HL-60/S4 treated with phorbol 12-myristate 13-acetate at 8.2 ng/mL for 4 days and 3 days (cell line): ENCODE measurements around the gene PAX2.
"Not testable (repeated sequence)": the region's sequence is repeated elsewhere in the genome, so short reads cannot be mapped to it uniquely, and the experiment has no call there.

ENCODE experiments used
- in situ Hi-C: fragments of 300-500 bp; cut with MboI; formaldehyde crosslinking; loops from 2 replicates; pipeline ENCODE4 v1.15.0; 2022; ENCODE audit warnings: low sequenced_read_pairs

The PAX2 gene

DNA sequence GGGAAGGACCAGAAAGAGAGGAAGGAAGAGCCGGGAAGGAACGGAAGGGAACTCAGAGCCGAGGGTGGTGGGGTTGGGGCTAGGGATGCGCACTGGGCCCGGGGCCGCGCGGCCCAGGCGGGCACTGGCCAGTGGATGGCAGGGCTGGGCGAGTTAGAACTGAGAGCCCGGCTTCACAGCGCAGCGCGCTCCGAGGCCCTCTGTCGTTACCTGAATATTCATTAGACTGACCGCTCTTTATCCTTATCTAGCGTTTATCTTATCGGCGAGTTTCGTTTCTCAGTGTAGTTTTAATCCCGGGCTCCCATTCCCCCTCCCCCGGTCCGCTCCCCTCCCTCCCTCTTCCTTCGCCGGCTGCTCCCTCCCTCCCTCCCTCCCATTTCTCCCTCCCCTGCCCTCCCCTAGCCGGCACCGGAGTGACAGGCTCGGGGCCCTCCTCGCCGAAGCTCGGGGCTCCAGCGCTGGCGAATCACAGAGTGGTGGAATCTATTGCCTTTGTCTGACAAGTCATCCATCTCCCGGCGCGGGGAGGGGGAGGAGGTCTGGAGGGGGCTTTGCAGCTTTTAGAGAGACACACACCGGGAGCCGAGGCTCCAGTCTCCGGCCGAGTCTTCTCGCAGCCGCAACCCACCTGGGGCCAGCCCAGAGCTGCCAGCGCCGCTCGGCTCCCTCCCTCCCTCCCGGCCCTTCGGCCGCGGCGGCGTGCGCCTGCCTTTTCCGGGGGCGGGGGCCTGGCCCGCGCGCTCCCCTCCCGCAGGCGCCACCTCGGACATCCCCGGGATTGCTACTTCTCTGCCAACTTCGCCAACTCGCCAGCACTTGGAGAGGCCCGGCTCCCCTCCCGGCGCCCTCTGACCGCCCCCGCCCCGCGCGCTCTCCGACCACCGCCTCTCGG is at the start of gene PAX2:
PAX2 (plus strand) TSS at position 596 of the 895 bp plus-strand sequence. CDS start 679 bp downstream, outside the sequence.
- in situ Hi-C loops: loop anchor here (10.0 kb wide), 1 partner anchor 180 kb away; no protein-coding TSS in a partner anchor

DNA sequence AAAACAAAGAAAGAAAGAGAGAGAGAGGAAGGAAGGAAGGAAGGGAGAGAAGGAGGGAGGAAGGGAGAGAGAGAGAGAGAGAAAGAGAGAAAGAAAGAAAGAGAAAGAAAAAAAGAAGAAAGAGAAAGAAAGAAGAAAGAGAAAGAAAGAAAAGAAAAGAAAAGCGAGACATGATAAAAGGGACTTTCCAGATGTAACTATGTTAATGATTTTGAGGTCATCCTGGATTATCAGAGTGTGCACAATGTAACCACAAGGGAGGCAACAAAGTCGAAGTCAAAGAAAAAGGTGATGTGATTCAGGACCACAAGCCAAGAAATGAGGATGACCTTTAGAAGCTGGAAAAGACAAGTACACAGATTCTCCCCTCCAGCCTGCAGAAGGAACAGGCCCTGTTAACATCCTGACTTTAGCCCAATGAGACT is 48.9 kb upstream of the PAX2 start:
- in situ Hi-C loops: no loop called here

DNA sequence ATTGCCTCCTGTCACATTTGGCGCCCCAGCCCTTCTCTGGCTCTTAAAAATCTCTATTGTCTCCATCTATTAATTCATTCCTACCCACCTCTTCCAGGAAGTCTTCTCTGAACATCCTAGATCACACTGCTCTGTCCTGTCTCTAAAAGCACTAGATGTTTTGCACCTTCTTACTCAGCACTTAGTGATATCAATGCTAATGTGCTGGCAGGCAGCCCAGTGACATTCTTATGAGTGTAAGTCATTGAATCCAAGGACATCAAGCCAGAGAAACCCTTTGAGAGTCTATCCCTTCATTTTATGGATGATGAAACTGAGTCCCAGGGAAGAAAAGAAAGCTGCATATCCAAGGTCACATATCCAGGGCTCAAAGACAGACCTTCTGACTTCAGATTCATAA is 48.3 kb upstream of the PAX2 start:
- in situ Hi-C loops: no loop called here

DNA sequence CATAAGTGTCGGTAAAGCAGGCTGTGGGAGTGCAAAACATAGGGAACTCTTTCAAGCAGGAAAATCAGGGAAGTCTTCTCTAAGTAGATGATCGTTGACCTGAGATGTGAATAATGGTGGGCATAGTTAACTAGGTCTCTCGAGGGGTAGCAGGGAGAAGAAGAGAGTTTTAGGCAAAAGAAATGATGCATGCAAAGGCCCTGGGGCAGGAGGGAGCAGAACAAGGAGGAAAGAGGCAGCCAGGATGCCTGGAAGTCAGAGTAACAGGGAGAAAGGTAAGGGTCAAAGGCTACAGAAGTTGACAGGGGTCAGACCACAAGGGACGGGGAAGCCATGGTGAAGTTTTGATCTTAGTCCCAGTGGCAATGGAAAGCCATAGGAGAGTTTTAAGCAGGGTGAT is 47.8 kb upstream of the PAX2 start:
- in situ Hi-C loops: no loop called here

DNA sequence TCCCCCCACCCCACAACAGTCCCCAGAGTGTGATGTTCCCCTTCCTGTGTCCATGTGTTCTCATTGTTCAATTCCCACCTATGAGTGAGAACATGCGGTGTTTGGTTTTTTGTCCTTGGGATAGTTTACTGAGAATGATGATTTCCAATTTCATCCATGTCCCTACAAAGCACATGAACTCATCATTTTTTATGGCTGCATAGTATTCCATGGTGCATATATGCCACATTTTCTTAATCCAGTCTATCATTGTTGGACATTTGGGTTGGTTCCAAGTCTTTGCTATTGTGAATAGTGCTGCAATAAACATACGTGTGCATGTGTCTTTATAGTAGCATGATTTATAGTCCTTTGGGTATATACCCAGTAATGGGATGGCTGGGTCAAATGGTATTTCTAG is 43.7 kb upstream of the PAX2 start:
- in situ Hi-C loops: not testable (repeated sequence)

DNA sequence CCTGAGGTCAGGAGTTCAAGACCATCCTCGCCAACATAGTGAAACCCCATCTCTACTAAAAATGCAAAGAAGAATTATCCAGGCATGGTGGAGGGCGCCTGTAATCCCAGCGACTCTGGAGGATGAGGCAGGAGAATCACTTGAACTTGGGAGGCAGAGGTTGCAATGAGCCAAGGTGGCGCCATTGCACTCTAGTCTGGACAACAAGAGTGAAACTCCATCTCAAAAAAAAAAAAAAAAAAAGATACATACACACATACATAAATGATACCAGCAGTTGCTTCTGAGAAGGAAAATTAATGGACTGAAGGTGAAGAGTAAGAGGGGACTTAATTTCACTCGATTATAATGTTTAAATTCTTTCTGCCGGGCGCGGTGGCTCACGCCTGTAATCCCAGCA is 40.2 kb upstream of the PAX2 start:
- in situ Hi-C loops: no loop called here

DNA sequence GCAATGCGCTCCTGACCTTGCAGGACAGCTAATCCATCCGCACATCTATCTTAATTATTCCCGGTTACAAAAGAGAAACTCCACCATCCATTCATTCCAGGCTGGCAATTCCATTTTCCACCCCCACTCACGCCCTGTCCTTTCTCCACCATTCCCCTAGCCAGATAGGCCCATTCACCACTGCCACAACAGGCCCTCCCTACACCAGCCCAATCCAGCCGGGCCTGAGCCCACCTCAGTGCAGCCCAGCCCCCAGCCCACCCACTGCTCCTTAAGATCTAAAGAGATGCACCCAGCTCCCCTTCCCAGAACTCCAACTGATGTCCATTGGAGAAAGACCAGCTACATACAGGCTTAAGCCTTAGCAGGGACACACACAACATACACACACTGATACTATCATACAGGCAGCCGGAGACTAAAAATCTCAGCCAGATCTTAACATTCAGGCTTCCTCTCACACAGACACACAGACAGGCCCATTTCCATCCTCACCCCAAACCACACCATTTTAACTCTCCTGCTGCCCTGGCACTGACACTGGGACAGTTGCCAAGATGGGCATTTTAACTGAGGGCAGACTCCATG is 38.0 kb upstream of the PAX2 start:
- in situ Hi-C loops: no loop called here

DNA sequence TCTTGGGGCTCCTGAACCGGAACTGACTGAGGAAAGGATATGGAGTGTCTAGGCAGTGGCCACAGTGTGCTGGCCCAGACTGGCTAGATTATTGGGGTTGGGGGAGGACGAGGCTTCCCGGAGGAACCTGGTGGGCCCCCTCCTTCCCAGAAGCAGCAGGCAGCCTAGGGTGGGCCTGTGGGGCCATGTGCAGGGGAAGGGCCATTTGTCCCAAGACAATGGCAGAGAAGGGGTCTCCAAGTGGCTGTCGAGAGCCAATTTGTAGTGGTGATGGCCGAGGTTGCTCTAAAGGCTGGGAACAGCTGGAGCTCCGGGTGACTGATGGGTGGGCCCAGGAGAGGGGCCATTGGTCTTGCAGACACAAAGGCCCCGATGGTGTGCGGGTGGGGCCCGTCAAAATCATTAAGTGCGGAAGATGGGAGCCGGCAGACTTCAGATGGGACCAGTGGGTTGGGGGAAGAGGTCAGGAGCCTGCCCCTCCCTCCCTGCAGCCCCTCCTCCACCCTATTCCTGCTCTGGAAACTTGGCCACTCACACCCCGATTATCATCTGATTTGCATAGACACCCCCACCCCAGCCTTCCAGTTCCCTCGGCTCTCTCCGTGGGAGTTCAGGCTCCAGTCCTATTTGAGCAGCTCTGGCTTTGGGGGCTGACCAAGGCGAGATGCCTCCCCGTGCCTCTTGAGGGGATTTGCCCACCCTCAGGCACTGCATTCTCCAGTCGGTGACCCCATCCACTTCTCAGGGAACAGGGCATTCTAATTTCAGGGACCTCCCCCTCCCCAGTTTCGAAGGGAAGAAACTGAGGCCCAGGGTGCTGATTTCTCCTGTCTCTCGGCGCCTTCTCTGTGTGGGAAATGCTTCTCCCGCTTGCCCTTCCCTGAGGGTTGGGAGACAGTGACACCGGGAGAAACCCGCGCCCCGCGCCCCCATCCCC is 36.0 kb upstream of the PAX2 start:
- in situ Hi-C loops: no loop called here

DNA sequence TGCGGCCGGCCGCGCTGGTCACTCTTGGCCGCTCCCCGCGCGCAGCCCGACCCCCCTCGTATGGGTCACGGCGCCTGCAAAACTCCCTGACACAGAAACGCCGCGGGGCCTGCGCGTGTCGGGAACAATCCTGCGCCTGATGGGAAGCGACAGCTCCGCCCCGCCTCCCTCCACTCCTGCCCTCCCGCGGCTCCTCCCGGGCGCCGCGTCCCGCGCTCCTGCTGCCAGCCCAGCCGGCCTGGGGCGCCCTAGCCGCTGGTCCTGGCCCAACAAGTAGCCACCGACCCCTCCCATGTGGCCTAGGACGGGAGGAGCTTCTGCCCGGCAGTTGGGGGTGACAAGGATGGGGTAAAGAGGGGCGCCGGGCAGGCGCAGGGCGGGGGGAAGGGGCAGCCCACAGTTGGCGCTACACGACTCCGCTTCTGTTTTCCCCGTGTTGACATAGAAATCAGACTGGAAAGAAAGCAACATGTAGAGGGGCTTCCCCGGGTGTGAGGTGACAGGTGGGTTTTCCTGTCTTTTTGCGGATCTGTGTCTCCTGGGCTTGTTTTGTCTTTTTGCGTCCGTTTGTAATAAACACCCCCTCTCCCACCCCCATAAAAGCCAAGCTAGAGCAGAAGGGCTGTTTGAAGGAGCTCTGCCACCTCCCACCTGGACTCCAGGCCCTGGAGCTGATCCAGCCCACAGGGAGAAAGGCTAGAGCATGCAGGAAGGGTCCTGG is 35.1 kb upstream of the PAX2 start:
- in situ Hi-C loops: no loop called here

DNA sequence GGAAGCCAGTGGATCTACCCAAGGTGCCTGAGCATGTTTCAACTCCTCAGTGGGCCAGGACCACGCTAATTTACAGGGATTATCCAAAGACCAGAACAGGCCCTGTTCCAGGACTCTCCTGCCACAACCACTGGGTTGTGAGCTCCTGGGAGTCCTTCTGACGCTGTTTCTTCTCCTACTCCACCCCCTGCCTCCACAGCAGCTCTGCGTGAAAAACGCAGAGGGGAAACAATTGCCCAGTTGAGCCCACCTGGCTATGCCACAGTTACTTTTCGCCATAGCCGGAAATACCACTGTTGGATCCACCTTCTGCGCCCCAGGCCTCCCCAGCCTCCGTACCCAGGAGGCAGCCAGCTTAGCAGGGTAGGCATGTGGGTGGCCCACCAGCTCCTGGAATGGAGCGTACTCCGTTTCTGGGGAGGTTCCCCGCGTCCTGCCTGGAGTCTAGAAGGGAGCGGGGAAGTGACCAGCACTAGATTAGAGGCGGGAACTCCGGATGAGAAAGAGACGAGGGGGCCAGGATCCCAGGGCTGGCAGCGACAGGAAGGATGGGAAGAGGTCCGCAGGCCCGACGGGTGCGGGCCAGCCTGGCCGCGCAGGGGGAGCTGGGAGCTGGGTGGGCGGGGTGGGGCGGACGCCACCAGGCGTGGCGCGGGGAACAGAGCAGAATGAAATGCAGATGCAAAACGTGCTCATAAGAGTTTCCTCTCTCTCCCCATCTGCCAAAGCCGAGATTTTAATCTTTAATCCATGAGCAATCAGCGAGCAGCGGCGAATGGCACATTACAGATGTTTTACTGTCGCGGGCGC is 32.1 kb upstream of the PAX2 start:
- in situ Hi-C loops: no loop called here

DNA sequence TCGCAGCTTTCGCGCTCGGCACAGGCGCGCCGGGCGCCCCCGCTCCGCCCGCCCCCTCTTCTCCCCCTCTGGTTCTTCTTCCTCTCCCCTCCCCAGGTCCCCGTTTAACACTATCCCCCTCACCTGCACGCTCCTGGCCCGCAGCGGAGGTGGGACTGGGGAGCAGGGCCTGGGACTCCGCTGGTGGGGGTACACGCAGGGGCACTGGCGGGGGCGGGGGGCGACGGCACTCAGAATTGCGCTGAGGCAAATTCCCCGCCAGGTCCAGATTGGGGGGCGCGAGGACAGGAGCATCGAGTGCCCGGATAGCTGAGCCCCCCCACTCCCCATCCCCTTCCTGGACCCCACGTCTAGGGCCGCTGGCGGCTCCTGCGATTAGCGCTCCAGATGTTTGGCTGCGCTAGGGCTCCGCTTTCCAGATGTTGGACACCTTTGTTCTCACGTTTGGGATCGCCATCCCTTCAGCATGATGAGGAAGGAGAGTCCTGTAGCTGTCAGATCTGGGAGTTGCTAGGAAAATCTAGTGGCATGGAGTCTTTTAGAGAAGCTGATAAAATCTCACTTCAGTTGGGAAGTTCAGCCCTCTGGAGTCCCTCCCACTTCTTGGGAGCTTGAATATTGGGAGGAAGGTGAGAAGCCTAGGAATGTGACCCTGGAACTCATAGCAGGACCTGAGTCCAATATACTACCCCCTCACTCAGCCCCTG is 31.4 kb upstream of the PAX2 start:
- in situ Hi-C loops: no loop called here

DNA sequence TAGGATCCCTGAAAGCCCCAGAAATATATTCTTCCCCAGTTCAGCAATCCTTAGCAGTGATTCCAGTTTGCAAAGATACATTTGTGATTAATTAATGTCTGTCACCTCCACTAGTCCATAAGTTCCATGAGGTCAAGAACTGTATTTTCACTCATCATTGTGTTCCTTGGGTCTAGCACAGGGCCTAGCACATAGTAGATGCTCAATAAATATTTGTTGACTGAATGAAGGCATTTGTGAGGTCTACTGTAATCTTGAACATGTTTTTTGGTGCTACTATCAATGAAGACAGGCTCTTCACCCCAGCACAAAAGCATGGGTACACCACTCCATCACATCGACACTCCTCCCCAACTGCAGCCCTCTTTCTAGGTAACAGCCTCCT is 30.8 kb upstream of the PAX2 start:
- in situ Hi-C loops: no loop called here

DNA sequence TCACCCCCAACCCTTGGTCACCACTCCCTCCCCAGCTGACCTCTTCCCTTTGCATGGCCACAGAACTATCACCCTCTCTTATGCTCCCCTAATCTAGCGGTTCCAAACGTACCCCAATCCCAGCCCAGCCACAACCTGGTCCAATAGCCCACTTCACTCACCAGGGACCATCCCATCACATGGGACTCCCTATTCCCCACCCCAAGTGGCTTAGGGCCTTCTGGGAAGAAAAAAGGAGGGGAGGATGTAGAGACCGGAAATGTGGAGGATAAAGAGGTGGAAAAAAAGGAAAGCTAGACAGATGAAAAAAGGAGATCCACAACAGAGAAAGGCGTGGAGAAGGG is 30.3 kb upstream of the PAX2 start:
- in situ Hi-C loops: no loop called here

DNA sequence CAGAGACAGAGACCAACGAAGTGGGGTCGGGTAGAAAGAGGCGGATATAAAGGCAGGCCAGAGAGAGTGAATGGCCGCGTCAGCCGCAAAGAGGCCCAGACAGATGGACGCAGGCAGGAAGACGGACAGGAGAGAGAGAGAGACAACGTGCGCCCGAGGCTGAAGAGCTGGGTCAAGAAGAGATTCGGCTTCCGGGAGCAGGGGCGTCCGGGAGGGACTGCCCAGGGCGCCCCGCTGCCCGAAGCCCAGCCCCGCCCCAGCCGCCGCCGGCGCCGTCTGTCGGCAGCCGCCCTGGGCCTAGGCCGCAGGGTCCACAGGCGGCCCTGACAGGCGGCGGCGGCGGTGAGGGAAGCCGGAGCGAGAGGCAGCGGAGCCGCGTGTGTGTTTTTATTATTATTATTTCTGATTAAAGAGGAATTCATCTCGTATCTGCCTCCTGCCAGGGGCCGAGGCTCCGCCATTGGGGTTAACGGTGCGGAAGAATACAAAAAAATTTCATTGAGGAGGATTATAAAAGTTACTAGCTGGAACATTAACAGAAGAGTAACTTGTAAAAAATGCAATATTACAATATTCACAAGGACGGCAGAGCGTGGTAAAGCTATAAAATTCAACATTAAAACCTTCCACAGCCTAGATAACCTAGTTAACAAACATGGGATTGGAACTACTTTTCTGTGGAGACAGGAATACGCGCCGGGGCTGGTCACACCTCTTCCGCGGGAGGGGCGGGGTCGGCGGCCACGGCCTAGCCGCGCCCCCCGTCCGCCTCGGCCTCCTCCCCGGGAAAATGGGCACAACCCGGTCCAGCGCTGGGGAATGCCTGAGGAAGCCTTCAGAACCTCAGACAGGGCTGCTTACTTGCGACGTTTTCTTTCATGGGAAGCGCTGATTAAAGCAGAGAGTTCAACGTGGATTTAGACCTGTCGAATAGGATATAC is 29.7 kb upstream of the PAX2 start:
- in situ Hi-C loops: no loop called here

DNA sequence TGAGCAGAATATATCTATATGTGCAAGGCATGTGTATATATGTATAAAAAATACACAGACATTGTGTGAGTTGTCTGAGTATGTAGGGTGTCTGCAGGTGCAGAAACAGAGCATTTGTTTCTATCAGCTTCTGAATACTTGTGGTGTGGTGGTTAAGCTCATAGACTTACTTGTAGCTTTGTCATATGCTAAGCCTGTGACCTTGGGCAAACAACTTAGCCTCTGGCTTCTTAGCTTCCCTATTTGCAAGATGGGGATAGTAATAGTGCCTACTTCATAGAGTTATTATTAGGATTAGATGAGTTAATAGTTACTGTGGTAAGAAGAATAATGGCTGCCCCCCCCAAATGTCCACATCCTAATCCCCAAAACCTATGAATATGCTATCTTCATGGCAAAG is 28.2 kb upstream of the PAX2 start:
- in situ Hi-C loops: no loop called here

DNA sequence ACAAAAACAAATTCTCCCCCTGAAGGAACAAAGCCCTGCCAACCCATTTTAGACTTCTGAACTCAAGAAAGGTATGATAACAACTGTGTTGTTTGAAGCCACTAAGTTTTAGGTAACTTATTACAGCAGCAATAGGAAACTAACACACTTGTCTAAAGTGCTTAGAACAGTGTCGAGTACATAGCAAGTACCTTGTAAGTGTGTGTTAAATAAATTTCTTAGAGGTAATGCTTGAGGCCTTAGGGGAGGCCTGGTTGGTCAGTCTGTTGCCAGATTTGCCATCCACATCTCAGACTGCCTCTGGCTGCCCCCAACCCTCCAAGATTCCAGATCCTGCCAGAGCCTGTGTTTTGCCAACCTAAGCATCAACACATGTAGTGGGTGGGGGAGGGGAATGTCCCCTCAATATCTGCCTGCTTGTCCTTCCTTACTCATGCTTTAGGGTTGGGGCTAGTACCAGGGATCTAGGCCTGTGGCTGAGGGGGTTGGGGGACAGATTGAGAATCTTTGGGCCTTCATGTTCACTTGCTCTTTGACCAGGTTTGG is 27.1 kb upstream of the PAX2 start:
- in situ Hi-C loops: no loop called here

DNA sequence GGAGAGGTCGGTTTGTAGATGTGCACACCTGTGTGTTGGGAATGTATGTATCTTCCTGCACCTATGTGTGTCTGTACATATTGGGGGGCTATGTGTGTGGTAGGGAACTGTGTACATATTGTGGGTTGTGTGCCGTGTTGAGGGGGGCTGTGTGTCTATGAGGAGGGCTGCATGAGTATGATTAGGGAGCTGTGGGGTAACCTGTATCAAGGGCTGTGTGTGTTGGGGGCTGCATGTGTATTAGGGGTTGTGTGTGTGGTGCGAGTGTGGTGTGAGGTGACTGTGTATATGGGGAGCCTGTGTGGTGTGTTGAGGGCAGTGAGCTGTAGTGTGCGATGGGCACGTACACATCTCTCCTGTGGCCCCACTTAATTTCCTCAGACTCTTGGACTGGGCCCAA is 22.2 kb upstream of the PAX2 start:
- in situ Hi-C loops: no loop called here
